NOMO-1 treated with DMSO at 0.1 percent for 48 hours (cell line): ENCODE data around the gene CYP4B1.
"Not testable (repeated sequence)": the region's sequence is repeated elsewhere in the genome, so short reads cannot be mapped to it uniquely, and the experiment has no call there.

Source experiments
- DNase-seq: peaks from one replicate; lab custom pipeline; 2025; ENCODE audit not compliant: unreplicated experiment; lab: John Stamatoyannopoulos, UW

CYP4B1 gene

DNA sequence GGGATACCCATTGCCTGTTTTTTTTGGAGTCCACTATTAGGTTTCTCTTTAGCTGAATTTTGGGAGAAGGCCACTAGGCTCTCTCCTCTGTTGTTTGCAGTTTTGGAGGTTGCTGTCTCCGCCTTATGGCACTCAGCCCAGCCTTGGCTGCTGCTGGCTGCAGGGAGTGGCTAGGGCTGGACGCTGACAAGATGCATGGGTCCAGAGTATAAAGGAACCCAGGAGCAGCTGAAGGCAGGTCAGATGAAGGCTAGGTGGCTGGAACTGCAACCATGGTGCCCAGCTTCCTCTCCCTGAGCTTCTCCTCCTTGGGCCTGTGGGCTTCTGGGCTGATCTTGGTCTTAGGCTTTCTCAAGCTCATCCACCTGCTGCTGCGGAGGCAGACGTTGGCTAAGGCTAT lies at the start of gene CYP4B1:
Gene CYP4B1, plus strand, starts transcription at position 237 of the 400 bp plus-strand sequence. Its CDS starts 36 bp downstream, at position 273.
- no peak for DNase-seq

DNA sequence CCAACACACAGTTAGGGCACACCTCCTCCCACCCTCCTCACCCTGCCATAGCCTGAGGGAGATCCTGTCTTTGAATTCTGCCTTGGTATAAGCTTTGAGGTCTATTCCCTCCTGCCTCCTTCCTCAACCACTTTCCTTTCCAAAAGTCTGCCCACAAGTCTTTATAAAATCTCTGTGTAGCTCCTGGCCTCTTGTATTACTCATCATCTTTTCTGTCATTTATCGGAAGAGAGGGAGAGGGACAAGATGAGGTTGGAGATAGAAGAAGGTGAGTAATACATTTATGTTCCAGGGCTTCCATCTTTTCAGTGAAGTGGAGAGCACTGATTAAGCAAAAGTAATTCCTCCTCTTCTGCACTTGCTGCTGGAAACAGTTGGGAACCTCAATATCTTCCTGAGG lies 49.4 kb upstream of the CYP4B1 start:
- DNase-seq: no peak

DNA sequence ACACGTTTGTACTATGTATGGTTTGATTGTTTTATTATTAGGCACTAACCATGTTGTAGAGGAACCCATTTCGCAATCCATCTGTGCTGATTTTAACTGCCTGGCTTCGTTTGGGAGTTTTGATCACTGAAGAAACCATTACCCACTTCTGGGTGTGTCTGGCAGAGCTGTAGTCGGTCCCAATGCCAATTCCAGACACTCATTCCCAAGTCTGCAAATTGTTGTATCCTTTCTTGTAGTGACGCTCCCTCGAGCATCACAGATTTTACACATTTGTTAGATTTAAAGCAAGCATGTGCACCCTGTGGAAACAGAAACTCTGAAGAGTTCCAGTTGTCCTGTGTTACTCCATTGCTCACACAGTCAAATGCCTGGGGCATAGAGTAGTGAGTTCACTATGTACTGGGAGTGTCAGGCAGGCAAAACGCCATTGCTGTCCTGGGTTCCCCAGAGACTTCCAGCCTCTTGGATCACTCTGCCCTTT lies 48.9 kb upstream of the CYP4B1 start:
- no peak for DNase-seq

DNA sequence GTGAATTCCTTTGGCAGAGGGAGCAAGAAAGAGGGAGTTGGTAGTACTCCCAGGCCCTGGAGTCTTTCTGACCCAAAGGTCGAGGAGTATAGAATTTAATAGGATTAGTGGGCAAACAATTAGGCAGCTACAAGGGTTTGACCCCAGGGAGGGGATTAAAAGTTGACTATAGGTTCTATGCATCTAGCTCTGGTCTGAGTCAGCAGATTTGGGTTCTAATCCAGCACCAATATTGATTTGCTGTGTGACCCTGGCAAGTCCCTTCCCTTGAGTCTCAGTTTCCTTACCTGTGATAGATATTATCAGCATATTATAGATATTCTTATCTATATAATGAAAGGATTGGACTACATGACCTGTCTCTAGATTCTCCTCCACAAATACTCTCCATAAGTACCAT lies 44.9 kb upstream of the CYP4B1 start:
- no peak for DNase-seq

DNA sequence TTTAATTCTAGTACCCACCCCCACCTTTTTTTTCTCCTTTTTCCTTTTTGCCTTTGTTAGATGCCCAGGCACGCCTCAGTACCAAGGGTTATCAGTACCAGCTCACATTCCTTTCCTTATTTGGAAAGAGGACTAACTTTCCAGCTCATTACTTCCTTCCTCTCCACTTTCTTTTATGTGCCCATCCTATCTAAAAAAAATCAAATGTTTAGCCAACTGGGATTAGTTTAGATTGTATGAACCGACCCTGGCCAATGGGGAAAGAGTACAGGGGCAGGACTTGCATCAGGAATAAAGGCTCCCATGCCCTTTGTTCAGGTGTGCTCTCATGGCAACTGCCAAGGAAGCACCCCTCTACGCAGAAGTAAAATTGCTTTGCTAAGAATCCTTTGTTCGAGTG lies 44.1 kb upstream of the CYP4B1 start:
- not testable (repeated sequence) for DNase-seq

DNA sequence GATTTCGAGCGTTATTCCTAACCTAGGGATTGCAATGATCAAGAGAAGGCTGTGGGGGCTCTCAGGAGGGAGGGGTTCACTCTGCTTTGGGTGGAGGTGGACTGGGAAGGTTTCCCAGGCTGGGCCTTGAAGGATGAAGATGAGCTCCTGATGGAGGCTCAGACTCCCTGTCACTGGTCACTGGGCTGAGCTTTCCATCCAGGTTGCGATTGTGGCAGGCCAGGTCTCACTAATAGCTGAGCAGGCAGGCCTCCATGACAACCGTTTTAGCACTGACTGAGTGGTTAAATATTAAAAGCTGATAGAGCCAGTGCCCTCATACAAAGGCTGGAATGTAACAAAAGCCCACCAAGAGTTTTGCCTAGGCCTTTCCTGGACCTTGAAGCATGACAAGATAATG lies 43.7 kb upstream of the CYP4B1 start:
- no peak for DNase-seq

DNA sequence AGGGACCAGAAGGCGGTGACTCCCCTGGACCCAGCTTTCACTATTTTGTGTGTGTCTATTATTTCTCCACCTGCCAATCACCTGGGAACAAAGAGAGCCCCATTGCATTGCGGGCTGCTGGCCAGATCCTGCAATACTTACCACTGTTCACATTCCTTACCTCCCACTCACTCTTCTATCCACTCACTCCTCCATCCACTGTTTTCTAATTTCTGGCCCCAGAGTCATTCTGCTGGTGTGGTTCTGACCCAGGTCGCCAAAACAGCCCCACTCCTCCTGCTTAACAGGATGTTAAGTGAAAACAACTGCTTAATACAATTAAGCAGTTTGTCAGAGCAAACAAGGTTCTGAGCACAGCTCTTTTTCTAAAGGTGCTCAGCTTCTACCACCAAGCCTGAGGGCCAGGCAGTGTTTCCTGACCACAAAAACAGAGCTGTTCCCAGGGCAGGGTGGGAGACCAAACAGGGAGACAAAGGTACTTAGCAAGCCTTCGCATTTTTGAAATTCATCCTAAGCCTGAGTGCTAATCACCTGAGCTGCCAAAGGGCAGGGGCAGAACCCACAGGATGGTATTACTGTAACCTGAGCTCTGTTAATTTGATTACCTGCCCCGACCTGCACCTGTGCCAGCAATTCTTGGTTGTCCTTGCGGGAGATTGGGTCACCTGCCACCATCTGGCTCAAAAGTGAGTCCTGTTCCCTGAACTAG lies 41.4 kb upstream of the CYP4B1 start:
- DNase-seq: no peak

DNA sequence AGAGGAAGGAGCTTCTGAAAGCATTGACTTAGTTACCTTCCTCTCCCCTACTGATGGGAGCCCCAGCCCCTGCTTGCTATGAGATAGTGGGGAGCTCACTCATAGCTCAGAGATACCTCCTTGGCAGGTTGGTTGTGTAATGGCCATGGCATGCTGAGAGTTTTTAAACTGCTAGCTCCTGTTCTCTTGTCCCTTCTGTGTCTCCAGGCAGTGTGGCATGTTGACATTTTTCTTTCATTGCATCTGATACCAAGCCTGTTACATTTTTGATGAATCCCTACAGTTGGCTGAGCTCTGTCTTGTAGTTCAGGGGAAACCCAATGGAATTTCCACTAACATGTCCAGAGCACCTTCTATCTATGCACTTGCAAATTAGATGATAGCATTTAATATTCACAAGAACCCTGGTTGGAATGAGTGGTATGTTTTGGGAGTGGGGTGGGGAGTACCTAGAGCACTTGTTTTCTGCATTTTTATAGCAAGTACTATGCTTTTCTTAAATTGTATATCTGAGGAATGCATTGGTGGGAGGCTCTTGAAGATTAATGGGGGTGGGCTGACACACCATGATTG lies 40.8 kb upstream of the CYP4B1 start:
- no peak for DNase-seq

DNA sequence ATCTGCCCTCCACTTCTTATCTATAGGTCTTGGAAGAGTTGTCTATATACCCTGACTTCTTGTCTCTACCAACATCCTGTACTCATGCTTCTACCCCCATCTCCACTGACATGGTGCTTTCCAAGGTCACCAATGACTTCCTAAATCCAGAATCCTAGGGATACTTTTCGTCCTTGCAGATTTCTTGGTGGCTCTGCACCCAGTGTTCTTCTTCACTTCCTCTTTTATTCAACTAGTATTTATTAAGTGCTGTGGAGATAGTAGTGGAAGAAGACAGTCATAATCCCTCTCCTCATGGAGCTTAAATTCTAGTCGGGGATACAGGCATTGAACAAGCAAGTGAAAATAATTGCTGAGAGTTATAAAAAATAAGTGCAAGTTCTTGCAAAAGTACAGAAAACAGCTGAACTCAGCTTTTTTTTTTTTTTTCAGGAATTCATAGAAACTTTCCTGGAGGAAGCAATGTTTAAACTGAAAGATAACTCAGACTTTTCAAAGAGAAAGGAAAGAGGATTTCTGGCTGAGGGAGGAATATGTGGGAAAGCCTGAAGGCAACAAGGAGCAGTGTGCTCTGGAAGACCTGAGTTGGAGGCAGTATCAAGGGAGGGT lies 38.2 kb upstream of the CYP4B1 start:
- no peak for DNase-seq

DNA sequence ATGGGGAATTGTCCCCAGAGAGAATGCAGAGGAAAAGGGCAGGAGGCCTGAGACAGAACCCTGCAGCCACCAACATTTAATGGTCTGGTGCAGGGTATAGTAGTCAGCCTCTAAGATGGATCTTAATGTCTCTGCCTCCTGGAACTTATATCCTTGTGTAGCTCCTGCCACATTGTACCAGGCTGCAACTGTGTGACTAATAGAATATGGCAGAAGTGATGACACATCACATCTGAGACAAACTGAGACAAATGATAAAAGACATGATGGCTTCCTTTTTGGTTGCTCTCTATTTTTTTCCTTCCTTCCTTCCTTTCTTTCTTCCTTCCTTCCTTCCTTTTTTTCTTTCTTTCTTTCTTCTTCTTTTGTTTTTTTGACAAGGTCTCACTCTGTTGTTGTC lies 37.1 kb upstream of the CYP4B1 start:
- DNase-seq: no peak

DNA sequence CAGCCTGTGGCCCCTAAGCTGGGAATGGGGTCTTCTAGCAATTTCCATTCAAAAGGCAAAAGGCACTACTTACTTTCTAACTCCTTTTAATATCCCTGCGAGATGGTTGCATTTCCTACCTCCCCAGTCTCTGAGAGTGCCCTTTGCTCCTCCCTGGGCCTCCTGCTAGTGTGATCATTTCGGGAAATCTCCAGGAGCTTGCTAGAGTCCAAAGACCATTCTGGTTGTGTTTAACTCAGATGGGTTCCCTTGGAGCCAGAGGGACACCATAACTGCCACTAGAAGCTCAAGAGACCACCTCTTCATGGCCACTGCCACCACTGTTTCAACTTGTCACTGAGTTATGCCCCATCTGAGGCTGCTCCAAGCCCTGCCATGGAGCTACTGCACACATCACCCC lies 34.4 kb upstream of the CYP4B1 start:
- DNase-seq: no peak

DNA sequence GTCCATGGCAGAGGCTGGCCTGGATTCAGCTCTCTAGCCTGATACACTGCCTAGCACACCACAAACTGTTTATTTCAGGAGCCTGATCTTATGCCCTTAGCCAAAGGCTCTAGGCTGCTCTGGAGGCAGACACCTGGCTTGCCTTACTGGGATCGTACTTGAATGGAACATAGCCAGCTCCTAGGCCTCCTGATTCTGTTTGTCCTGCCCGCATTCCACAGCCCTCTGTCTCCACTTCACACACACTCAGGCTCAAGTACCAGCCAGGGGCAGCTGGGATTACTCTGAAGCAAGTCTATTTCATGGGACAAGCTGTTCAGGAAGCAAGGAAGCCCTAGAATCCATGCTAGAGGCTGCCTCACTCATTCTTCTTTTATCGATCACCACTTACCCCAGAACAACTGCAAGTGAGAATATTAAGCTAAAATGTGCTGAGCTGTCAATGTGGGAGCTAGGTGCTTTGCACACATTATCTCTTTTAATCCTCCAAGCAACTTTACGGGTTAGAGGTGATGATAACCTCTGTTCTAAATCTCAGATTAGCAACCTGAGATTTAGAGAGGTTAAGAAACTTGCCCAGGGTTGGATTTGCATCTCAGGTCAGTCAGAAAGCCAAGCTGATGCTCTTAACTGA lies 31.1 kb upstream of the CYP4B1 start:
- DNase-seq: no peak

DNA sequence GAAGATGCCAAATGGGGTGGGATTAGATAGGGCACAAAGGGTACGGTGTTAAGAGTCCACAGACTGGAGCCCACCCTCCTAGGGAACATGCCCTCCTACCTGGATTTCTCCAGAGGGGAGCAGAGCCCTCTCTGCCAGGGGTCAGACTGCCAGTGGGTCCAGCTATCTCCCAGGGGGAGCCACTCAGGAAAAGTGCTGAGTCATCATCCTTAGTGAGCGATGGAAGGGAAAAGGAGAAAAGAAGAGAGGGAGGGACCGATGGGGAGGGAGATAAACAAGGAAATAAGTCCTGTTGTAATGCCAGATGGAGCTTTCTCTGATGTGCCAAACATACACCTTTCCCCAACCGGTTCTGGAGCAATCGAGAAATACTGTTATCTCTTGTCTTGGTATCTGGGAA lies 30.4 kb upstream of the CYP4B1 start:
- DNase-seq: no peak

DNA sequence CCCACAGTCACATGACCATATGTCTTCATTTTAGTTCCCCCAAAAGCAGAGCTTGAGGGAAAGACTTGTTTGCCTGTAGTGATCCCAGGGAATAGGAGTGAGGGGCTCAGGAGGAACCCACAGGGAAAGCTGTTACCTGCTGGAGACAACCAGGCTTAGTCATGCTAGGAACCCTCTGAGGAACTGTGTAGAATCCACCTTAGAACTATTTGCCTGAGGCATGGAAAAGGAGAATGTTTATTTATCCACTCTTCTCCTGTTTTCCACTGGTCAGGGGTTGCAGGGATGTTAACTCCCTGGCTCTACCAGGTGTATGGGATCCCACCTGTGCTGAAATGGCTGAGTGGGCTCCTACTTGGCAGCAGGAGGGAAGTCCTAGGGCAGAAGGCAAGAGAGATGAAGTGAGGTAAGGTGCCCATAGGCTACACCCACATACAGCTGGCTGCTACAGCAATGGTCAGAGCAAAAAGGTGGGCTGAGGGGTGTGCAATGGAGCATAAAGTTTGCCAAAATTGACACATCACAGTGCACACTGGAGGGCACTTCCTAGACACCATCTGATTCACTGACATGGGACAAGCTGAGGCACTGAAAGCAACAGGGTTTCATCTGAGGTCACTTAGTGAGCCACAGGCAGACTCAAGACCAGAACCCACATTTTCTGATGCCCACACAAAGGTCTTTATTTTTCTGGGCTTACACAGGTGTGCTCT lies 29.7 kb upstream of the CYP4B1 start:
- no peak for DNase-seq

DNA sequence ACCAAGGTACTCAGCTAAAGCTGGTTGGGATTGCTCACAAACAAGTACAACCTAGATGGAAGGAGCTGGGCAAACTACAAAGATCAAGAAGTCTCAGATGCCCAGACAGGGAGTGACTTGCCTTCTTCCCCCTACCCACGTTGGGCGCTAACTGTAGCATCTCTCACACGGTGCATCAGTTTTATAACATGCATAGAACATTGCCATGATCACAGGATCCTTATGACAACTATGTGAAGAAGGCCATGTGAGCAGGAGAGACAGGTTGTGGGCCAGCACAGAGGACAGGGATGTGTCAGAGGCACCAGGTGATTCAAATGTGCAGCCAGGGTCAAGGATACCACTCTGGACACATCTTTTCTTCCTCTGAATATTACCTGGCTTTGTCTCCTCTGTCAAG lies 28.3 kb upstream of the CYP4B1 start:
- DNase-seq: no peak

DNA sequence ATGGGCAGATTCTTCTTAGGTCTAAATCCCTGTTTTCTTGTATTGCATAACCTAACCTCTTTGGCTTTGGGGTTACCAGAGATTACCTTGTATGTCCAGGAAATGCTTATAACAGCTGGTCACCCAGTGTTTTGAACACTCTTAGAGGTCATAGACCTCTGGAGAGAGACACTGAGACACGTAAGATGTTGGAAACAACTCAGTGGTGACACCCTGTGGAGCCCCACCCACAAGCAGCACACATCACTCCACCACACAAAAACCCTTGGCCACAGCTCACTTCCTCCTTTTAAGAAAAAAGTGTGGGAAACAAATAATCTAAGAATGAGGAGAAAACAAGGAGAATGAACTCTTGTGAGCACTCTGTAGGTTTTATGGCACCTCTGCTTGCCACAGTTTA lies 26.3 kb upstream of the CYP4B1 start:
- peak; percentile 53 for DNase-seq

DNA sequence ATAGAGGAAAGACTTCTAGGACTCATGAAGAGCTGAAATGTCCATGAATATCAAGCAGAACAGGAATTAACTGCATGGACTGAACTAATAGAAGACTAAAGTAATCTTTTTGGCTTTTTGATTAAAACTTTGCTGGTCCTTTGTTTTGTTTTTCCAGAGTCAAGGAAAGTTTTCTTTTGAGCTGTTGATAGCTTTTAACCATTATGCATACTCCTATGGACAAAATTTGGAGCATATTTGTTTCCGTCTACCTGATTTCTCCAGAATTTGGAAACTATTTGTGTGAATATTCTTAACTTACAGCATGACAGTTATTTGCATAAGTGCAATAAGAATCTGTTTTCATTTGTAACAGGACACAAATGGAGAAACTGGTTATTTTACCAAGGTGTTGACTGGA lies 24.5 kb upstream of the CYP4B1 start:
- no peak for DNase-seq

DNA sequence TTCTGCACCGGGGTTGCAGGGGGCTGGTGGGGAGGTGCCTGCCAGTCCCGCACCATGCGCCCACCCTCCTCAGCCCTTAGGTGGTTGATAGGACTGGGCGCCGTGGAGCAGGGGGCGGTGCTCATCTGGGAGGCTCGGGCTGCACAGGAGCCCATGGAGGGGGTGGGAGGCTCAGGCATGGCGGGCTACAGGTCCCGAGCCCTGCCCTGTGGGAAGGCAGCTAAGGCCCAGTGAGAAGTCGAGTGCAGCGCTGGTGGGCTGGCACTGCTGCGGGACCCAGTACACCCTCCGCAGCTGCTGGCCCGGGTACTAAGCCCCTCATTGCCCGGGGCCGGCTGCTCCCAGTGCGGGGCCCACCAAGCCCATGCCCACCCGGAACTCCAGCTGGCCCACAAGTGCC lies 20.4 kb upstream of the CYP4B1 start:
- not testable (repeated sequence) for DNase-seq

DNA sequence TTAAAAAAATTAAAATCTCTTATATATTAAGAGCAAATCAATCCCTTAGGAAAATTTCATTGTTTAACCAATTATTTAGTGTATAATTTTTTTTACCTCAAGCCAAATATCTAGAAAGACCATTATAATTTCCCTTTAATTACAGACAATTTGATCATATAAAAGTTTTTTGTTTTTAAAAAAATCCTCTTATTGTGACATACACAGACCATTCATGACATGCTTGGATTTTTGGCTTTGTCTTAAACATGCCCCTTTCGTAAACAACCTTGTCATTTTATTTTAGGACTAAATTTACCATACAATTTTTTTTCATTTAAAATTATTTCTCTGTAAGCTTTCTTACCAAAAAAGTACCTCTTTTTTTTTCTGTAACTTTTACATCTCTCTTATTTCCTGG lies 14.2 kb upstream of the CYP4B1 start:
- no peak for DNase-seq

DNA sequence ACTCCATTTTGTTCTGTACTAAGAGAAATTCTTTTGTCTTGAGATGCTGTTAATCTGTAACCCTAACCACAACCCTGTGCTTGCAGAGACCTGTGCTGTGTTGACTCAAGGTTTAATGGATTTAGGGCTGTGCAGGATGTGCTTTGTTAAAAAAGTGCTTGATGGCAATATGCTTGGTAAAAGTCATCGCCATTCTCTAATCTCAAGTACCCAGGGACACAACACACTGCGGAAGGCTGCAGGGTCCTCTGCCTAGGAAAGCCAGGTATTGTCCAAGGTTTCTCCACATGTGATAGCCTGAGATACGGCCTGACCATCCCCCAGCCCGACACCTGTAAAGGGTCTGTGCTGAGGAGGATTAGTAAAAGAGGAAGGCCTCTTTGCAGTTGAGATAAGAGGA lies 10.2 kb upstream of the CYP4B1 start:
- DNase-seq: not testable (repeated sequence)

DNA sequence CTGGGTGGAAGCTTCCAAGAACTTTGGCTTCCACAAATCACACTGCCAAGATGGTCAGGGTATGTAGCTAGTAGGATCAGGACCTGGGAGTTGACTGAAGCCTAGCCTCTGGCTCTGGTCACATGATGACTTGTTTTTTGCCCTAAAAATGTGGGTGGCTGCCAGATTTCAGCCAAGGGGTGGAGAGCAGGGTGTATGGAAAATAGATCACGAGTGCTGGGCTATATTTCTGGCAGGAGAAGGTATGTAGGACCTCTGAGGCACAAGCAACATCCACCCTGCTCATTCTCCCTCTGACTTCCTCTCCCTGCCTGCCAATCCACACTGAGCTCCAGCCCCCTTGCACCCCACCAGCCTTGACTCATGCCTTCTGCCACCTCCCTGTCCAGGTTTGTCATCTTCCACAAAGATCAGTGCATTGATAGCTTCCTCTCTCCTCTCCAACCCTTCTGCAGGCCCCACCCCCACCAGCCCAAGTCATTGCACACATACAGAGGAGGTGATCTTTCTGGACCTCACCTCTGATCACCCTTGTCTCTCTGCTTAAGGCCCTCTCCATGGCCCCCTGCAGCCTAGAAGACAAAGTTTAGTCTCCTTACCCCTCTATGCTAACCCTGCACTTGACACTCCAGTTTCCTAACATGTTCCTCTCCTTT lies 8.3 kb upstream of the CYP4B1 start:
- no peak for DNase-seq
